Small intestine (tissue), 7 donors: ENCODE results near the gene HBEGF. TPM values are rescaled to one million over a fixed set of nuclear protein-coding genes. Genes with fewer than 3 reads are reported as not detected.

Experiments
- DNase-seq, 2 donors: peaks; one replicate each; pipeline versions ENCODE4 v3.0.0 to v3.0.0-alpha.2; 2013
- FAIRE-seq: peaks from 2 replicates; lab custom pipeline; 2012; peaks lifted over from hg19 to GRCh38; lab: Jason Lieb, UNC
- H3K27ac ChIP-seq, 3 donors: one replicate each; pipeline ENCODE4 v1.5.1; 2013; ENCODE audit warnings: low read length in 2 of 3, mild to moderate bottlenecking in 2 of 3, control low read depth in 1 of 3, inconsistent platforms in 1 of 3, low read depth in 1 of 3, moderate library complexity in 1 of 3
- H3K27me3 ChIP-seq, 3 donors: one replicate each; pipeline ENCODE4 v1.6.1; 2013; ENCODE audit warnings: low read length in 3 of 3, inconsistent platforms in 1 of 3; ENCODE audit not compliant: control insufficient read depth in 3 of 3, insufficient read depth in 3 of 3
- H3K36me3 ChIP-seq, 3 donors: one replicate each; pipeline ENCODE4 v1.6.1; 2013; ENCODE audit warnings: low read length in 3 of 3, inconsistent platforms in 1 of 3, low read depth in 1 of 3, mild to moderate bottlenecking in 1 of 3, moderate library complexity in 1 of 3; ENCODE audit not compliant: control insufficient read depth in 3 of 3, insufficient read depth in 2 of 3
- H3K4me1 ChIP-seq, 3 donors: one replicate each; pipeline ENCODE4 v1.6.1; 2013; ENCODE audit warnings: low read length in 2 of 3, inconsistent platforms in 1 of 3, low read depth in 1 of 3, mild to moderate bottlenecking in 1 of 3, moderate library complexity in 1 of 3; ENCODE audit not compliant: control insufficient read depth in 3 of 3, insufficient read depth in 2 of 3
- H3K4me3 ChIP-seq, 3 donors: one replicate each; pipeline ENCODE4 v1.5.1; 2013; ENCODE audit warnings: low read length in 3 of 3, control low read depth in 1 of 3, inconsistent platforms in 1 of 3, low read depth in 1 of 3, mild to moderate bottlenecking in 1 of 3, moderate library complexity in 1 of 3
- H3K9me3 ChIP-seq, 2 donors: one replicate each; pipeline ENCODE4 v1.6.1; 2013; ENCODE audit warnings: low read depth in 1 of 2, low read length in 1 of 2; ENCODE audit not compliant: control insufficient read depth in 2 of 2, insufficient read depth in 1 of 2
- WGBS, 3 donors: extraction: QIAGEN DNeasy Blood & Tissue Kit; methylation state at CpG; one replicate each; pipeline ENCODE4 v1.1.7; 2013; 5-methylcytosine and 5-hydroxymethylcytosine counted together
- polyA plus RNA-seq, 4 donors: library from polyadenylated mRNA; stranded (reverse) in 3 of 4; unstranded in 1 of 4; fragments of 200-250 nt in 3 of 4; fragments of 120-200 nt in 1 of 4; gene quantifications; one replicate each; pipeline versions ENCODE4 v1.2.1 to v1.2.3, GENCODE V29; 2013
- donor health status: healthy with polysubstance abuse.
- donor health status: control.
- donor health status: control.
- donor health status: Bipolar disorder and iron deficiency.
- donor health status: healthy.

Gene HBEGF
- polyA plus RNA-seq, 4 donors = 2.1 to 18.1 (median 13.8) TPM

- H3K9me3 ChIP-seq = no peaks in the 10 kb centered on the region
- DNase-seq (no peak), FAIRE-seq (no peak)
- no peak overlapping the region for H3K4me3 ChIP-seq
- H3K27me3 ChIP-seq = no peaks in the 10 kb centered on the region
- no peak overlapping the region for H3K27ac ChIP-seq
- peaks cover 4 to 29% (median 17%) of the 10 kb centered on the region in 3 donors for H3K36me3 ChIP-seq
- WGBS, 3 donors = 92 to 95% (median 94%) methylated on average over 2 of the region's 2 CpGs
- peaks cover 0 to 6% (median 5%) of the 10 kb centered on the region in 3 donors for H3K4me1 ChIP-seq
Measured at GRCh38 chr5:140338908-140339307, 7.5 kb downstream of the HBEGF start.

- Histone ChIP-seq H3K4me1 (peaks cover 0 to 6% (median 5%) of the 10 kb centered on the region in 3 donors), H3K9me3 (no peaks in the 10 kb centered on the region), H3K27ac (no peak overlapping the region), H3K27me3 (no peaks in the 10 kb centered on the region), H3K4me3 (no peak overlapping the region), H3K36me3 (peaks cover 4 to 30% (median 19%) of the 10 kb centered on the region in 3 donors)
- no peak for DNase-seq
- WGBS, 3 donors = 78 to 85% (median 83%) methylated on average over 3 of the region's 3 CpGs
- FAIRE-seq = no peak
Measured at GRCh38 chr5:140338336-140338735, 8.1 kb downstream of the HBEGF start.

GRCh38 chr5:140337880-140338279, 8.5 kb downstream of the HBEGF start:
- Histone ChIP-seq H3K27me3 (no peaks in the 10 kb centered on the region), H3K9me3 (no peaks in the 10 kb centered on the region), H3K27ac (no peak overlapping the region), H3K4me1 (peaks cover 0 to 5% (median 4%) of the 10 kb centered on the region in 3 donors), H3K36me3 (peaks cover 2 to 31% (median 20%) of the 10 kb centered on the region in 3 donors), H3K4me3 (no peak overlapping the region)
- FAIRE-seq (no peak), DNase-seq (no peak)
- WGBS, 3 donors = 90 to 100% (median 100%) methylated on average over 1 of the region's 1 CpG

- DNase-seq (no peak), FAIRE-seq (no peak)
- Histone ChIP-seq H3K4me3 (no peak overlapping the region), H3K9me3 (no peaks in the 10 kb centered on the region), H3K27ac (peak overlapping the region in 1 of 3 donors; percentile 14), H3K27me3 (no peaks in the 10 kb centered on the region), H3K36me3 (peaks cover 2 to 19% (median 12%) of the 10 kb centered on the region in 3 donors), H3K4me1 (no peaks in the 10 kb centered on the region)
- WGBS, 3 donors = 49 to 63% (median 57%) methylated on average over 5 of the region's 5 CpGs
Measured at GRCh38 chr5:140336388-140336787, 10.0 kb downstream of the HBEGF start.

GRCh38 chr5:140331638-140332037, 14.8 kb downstream of the HBEGF start:
- Histone ChIP-seq H3K9me3 (no peaks in the 10 kb centered on the region), H3K36me3 (peaks cover 2 to 15% (median 12%) of the 10 kb centered on the region in 3 donors), H3K27me3 (no peaks in the 10 kb centered on the region), H3K4me1 (no peaks in the 10 kb centered on the region), H3K27ac (no peak overlapping the region), H3K4me3 (no peak overlapping the region)
- 82 to 88% (median 85%) methylated on average over 1 of the region's 1 CpG for WGBS, 3 donors
- DNase-seq (no peak), FAIRE-seq (no peak)

- H3K27me3 ChIP-seq = no peaks in the 10 kb centered on the region
- no peaks in the 10 kb centered on the region for H3K4me1 ChIP-seq
- H3K36me3 ChIP-seq = peaks cover 2 to 9% (median 5%) of the 10 kb centered on the region in 3 donors
- H3K9me3 ChIP-seq = no peaks in the 10 kb centered on the region
- no peak for FAIRE-seq
- no peak overlapping the region for H3K4me3 ChIP-seq
- WGBS, 3 donors = 64 to 72% (median 68%) methylated on average over 3 to 5 of the region's 5 CpGs
- no peak overlapping the region for H3K27ac ChIP-seq
- DNase-seq = no peak
Measured at GRCh38 chr5:140329739-140330481, 16.5 kb downstream of the HBEGF start.

- no peak overlapping the region for H3K27ac ChIP-seq
- H3K9me3 ChIP-seq = no peaks in the 10 kb centered on the region
- DNase-seq (no peak), FAIRE-seq (no peak)
- no peaks in the 10 kb centered on the region for H3K27me3 ChIP-seq
- H3K4me3 ChIP-seq = no peak overlapping the region
- no peaks in the 10 kb centered on the region for H3K4me1 ChIP-seq
- WGBS, 3 donors = 77 to 83% (median 80%) methylated on average over 8 of the region's 8 CpGs
- peaks cover 0 to under 1% (median 0%) of the 10 kb centered on the region in 3 donors for H3K36me3 ChIP-seq
Measured at GRCh38 chr5:140328036-140328764, 18.2 kb downstream of the HBEGF start.

- DNase-seq (no peak), FAIRE-seq (no peak)
- H3K27me3 ChIP-seq = no peaks in the 10 kb centered on the region
- no peaks in the 10 kb centered on the region for H3K36me3 ChIP-seq
- H3K27ac ChIP-seq = no peak overlapping the region
- H3K4me1 ChIP-seq = no peaks in the 10 kb centered on the region
- no peak overlapping the region for H3K4me3 ChIP-seq
- no peaks in the 10 kb centered on the region for H3K9me3 ChIP-seq
- WGBS, 3 donors = 56 to 72% (median 70%) methylated on average over 2 of the region's 2 CpGs
Measured at GRCh38 chr5:140327589-140327988, 18.8 kb downstream of the HBEGF start.
